Activated naive CD4-positive, alpha-beta T cell treated with anti-CD3 and anti-CD28 coated beads for 36 hours (primary cell): Measurements from ENCODE around the gene MXRA7. TPM values are rescaled to one million over a fixed set of nuclear protein-coding genes. Genes with fewer than 3 reads are reported as not detected.
"Not testable (repeated sequence)": the region's sequence is repeated elsewhere in the genome, so short reads cannot be mapped to it uniquely, and the experiment has no call there.

Source experiments
- CTCF ChIA-PET: fragments of 350-600 bp; sonication (Branson Sonifier 250); formaldehyde crosslinking; loops from one replicate; lab custom pipeline; 2021; ENCODE audit warnings: antibody characterized with exemption; lab: Charles Lee
- DNase-seq: peaks from one replicate; pipeline ENCODE4 v3.0.0-alpha.2; 2020
- H3K27ac Mint-ChIP-seq: one replicate; pipeline ENCODE4 v1.8.0; 2021; ENCODE audit warnings: mild to moderate bottlenecking, mixed read lengths
- H3K27me3 Mint-ChIP-seq: one replicate; pipeline ENCODE4 v1.8.0; 2021; ENCODE audit warnings: low read depth, mixed read lengths
- H3K36me3 Mint-ChIP-seq: one replicate; pipeline ENCODE4 v1.8.0; 2021; ENCODE audit warnings: low read depth, mixed read lengths
- H3K4me1 Mint-ChIP-seq: one replicate; pipeline ENCODE4 v1.8.0; 2021; ENCODE audit warnings: low read depth, mixed read lengths
- H3K4me3 Mint-ChIP-seq: one replicate; pipeline ENCODE4 v1.8.0; 2021; ENCODE audit warnings: mild to moderate bottlenecking, moderate library complexity, mixed read lengths
- H3K9me3 Mint-ChIP-seq: one replicate; pipeline ENCODE4 v1.8.0; 2021; ENCODE audit warnings: mixed read lengths
- intact Hi-C: fragments of 100-400 bp; cut with micrococcal nuclease; formaldehyde crosslinking; loops from one replicate; pipeline ENCODE4 v1.15.1; 2023
- total RNA-seq, 2 experiments: library from RNA; stranded (reverse); gene quantifications; one replicate each; pipeline ENCODE4 v1.2.3, GENCODE V29; 2021

Gene MXRA7
- total RNA-seq, 2 experiments from 2014 or later: 3.8 to 4.2 TPM

DNA sequence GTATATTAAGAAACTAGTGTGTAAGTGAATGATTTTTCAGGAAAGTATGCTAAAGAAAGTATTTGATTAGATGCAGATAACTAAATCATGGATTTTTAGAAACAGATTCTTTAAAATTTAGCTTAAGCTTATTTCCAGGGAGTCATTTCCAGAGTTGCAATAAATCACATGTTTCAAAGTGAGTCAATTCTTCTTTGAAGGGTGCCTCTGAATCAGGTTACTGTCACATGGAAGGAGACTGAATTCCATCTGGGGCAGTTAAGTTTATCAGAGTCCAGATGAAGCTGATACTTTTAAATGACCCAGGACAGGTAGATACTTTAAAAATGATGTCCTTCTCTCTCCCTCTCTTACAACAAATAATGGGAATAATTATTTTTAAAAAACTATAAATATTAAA is 32.2 kb upstream of the MXRA7 start:
- intact Hi-C loops: no loop called here
- Mint-ChIP-seq H3K4me3 (no peak overlapping the region), H3K9me3 (no peaks in the 10 kb centered on the region), H3K4me1 (peaks cover 36% of the 10 kb centered on the region), H3K36me3 (peaks cover 31% of the 10 kb centered on the region), H3K27me3 (no peaks in the 10 kb centered on the region), H3K27ac (no peak overlapping the region)
- CTCF ChIA-PET: no interaction called here
- DNase-seq: no peak

- H3K27ac Mint-ChIP-seq: no peak overlapping the region
- no peaks in the 10 kb centered on the region for H3K9me3 Mint-ChIP-seq
- peaks cover 35% of the 10 kb centered on the region for H3K36me3 Mint-ChIP-seq
- H3K4me1 Mint-ChIP-seq: peaks cover 32% of the 10 kb centered on the region
- no peaks in the 10 kb centered on the region for H3K27me3 Mint-ChIP-seq
- intact Hi-C loops: no loop called here
- CTCF ChIA-PET: no interaction called here
- H3K4me3 Mint-ChIP-seq: no peak overlapping the region
- no peak for DNase-seq
Observed at GRCh38 chr17:76740329-76741118, 29.8 kb upstream of the MXRA7 start.

DNA sequence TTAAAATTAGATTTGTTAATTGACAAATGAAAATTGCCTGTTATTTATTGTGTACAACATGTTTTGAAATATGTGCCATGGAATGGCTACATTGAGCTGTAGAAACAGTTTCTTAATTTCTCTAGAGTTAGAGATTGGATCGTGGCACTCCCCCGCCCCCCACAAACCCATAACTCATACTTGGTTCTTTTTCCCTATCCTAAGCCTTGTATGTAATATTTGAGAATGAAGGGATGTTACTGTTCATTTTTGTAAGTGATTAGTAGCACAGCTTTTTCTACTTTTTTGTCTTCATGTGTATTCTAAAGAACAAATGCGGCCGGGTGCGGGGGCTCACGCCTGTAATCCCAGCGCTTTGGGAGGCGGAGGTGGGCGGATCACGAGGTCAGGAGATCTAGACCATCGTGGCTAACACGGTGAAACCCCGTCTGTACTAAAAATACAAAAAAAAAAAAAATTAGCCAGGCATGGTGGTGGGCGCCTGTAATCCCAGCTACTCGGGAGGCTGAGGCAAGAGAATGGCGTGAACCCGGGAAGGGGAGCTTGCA is 28.9 kb upstream of the MXRA7 start:
- intact Hi-C loops: loop anchor here (5.0 kb wide), 3 partner anchors 258 to 713 kb away; partner anchors contain the start of gene UBALD2
- peaks cover 28% of the 10 kb centered on the region for H3K4me1 Mint-ChIP-seq
- H3K4me3 Mint-ChIP-seq, H3K27ac Mint-ChIP-seq, H3K27me3 Mint-ChIP-seq, H3K9me3 Mint-ChIP-seq, CTCF ChIA-PET, DNase-seq: not testable (repeated sequence)
- peaks cover 35% of the 10 kb centered on the region for H3K36me3 Mint-ChIP-seq

DNA sequence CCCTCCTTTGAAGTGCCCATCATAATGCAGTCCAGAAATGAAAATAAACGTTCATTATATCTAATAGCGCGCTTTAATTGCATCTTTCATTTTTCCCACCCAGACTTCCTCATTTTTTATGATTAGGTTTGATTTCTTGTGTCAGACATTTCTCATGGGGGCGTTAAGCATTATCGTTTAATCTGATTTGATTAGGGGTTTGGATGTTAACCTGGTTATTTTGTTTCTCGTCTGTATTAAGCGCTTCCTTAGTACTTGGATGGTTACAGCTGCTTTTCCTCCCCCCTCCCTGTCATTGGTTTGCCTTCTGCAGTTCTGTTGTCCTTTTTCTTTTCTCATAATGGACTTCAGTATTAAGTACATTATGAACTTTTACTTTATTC is 27.7 kb upstream of the MXRA7 start:
- H3K27ac Mint-ChIP-seq: peak overlapping the region; percentile 98
- intact Hi-C loops: loop anchor here (5.0 kb wide), 3 partner anchors 259 to 714 kb away; partner anchors contain the start of gene UBALD2
- CTCF ChIA-PET: interaction anchor here (0.9 kb wide), 1 partner anchor 180 kb away, joined by 3 read pairs; no protein-coding TSS in a partner anchor
- peak overlapping the region; percentile 94 for H3K4me3 Mint-ChIP-seq
- no peaks in the 10 kb centered on the region for H3K27me3 Mint-ChIP-seq
- H3K9me3 Mint-ChIP-seq: no peaks in the 10 kb centered on the region
- no peak for DNase-seq
- peaks cover 41% of the 10 kb centered on the region for H3K36me3 Mint-ChIP-seq
- peaks cover 37% of the 10 kb centered on the region for H3K4me1 Mint-ChIP-seq

DNA sequence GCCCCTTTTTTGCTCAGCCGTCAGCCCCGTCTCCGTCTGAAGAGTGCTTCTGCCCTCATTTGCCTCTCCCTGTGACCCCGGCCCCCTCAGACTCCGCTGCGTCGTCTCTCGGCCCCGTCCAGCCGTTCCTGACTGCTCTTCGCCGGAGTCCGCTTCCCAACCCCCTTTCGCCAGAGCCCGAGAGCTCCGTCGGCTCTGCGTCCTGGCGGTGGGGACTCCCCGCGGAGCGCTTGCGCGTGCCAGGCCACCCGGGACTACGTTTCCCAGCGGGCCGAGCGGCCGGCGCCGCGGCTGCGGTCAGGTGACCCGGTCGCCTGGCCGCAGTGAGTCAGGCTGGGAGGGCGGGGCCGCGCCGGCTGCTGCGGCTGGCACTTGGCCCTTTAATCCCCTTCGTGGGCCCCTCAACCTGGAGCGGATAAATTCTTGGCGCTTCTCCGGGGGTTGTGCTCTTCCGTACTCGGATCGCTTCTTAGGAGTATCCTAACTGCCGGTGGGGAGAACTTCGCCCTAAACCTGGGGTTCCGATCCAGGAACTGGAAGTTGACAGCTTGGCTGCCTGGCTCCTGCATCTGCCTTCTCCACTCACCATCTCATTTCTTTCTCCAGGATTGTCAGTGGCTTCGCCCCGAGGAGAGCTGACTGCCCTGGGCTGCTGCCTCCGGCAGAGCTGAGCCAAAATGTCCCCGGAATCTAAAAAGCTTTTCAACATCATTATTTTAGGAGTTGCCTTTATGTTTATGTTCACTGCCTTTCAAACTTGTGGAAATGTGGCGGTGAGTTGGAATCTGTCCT is 27.1 kb upstream of the MXRA7 start, which contains the start of gene MFSD11:
Gene MFSD11, plus strand, starts transcription at position 444 of the 792 bp plus-strand sequence. Its CDS starts 234 bp downstream, at position 678.
- peak within 1 kb of the TSS; percentile 94 for H3K4me3 Mint-ChIP-seq
- H3K27me3 Mint-ChIP-seq: no peaks in the 10 kb centered on the region
- peak within 1 kb of the TSS; percentile 98 for H3K27ac Mint-ChIP-seq
- peak; percentile 92 for DNase-seq
- CTCF ChIA-PET: interaction anchor here (0.6 to 0.9 kb wide), 2 partner anchors 22 to 180 kb away, joined by 3 to 4 read pairs; no protein-coding TSS in a partner anchor
- peaks cover 38% of the 10 kb centered on the region for H3K4me1 Mint-ChIP-seq
- peaks cover 47% of the 10 kb centered on the region for H3K36me3 Mint-ChIP-seq
- H3K9me3 Mint-ChIP-seq: no peaks in the 10 kb centered on the region
- intact Hi-C loops: loop anchor here (1.0 to 5.0 kb wide), 10 partner anchors 12 to 714 kb away; partner anchors contain the start of genes JMJD6, METTL23, SEC14L1 and UBALD2

GRCh38 chr17:76737082-76737675 is 26.4 kb upstream of the MXRA7 start, which contains the start of gene SRSF2:
Gene SRSF2 (minus strand): TSS chr17:76737331. CDS start chr17:76737160, 171 bp downstream.
- CTCF ChIA-PET: no interaction called here
- Mint-ChIP-seq H3K4me1 (peaks cover 41% of the 10 kb centered on the region), H3K27me3 (no peaks in the 10 kb centered on the region), H3K9me3 (no peaks in the 10 kb centered on the region), H3K27ac (peak within 1 kb of the TSS; percentile 98), H3K4me3 (peak within 1 kb of the TSS; percentile 94), H3K36me3 (peaks cover 51% of the 10 kb centered on the region)
- peak; percentile 99 for DNase-seq
- intact Hi-C loops: loop anchor here (1.0 to 5.0 kb wide), 10 partner anchors 11 to 715 kb away; partner anchors contain the start of genes JMJD6, METTL23, SEC14L1 and UBALD2

DNA sequence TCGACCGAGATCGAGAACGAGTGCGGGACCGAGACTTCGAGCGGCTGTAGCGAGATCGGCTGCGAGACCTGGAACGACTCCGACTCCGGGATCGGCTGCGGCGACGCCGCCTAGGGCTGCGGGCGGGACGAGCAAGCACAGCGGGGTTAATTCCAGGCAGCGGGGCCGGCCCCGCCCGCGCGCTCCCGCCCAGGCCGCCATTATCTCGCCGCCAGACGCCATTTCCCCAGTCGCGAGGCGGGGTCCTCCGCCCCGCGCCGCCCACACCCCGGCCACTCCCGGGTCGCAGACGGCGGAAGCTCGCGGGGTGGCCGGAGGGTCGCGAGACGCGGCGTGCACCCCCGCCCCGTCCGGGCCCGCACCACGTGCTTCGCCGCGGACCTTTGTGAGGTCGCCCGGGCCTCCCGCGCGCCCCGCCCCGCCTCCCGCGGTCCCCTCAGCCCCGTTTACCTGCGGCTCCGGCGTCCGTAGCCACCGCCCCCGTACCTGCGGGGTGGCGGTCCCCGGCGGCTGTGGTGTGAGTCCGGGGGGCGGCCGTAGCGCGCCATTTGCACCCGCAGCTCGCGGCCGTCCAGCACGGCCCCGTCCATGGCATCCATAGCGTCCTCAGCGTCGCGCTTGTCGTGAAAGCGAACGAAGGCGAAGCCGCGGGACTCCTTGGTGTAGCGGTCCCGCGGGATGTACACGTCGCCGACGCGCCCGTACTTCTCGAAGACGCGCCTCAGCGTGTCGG is 25.8 kb upstream of the MXRA7 start:
- intact Hi-C loops: loop anchor here (1.0 to 5.0 kb wide), 10 partner anchors 10 to 716 kb away; partner anchors contain the start of genes JMJD6, METTL23, SEC14L1 and UBALD2
- H3K27me3 Mint-ChIP-seq: no peaks in the 10 kb centered on the region
- H3K27ac Mint-ChIP-seq: peak overlapping the region; percentile 98
- H3K9me3 Mint-ChIP-seq: no peaks in the 10 kb centered on the region
- DNase-seq: peak; percentile 83
- H3K4me3 Mint-ChIP-seq: peak overlapping the region; percentile 94
- H3K36me3 Mint-ChIP-seq: peaks cover 51% of the 10 kb centered on the region
- H3K4me1 Mint-ChIP-seq: peaks cover 44% of the 10 kb centered on the region
- CTCF ChIA-PET: no interaction called here

DNA sequence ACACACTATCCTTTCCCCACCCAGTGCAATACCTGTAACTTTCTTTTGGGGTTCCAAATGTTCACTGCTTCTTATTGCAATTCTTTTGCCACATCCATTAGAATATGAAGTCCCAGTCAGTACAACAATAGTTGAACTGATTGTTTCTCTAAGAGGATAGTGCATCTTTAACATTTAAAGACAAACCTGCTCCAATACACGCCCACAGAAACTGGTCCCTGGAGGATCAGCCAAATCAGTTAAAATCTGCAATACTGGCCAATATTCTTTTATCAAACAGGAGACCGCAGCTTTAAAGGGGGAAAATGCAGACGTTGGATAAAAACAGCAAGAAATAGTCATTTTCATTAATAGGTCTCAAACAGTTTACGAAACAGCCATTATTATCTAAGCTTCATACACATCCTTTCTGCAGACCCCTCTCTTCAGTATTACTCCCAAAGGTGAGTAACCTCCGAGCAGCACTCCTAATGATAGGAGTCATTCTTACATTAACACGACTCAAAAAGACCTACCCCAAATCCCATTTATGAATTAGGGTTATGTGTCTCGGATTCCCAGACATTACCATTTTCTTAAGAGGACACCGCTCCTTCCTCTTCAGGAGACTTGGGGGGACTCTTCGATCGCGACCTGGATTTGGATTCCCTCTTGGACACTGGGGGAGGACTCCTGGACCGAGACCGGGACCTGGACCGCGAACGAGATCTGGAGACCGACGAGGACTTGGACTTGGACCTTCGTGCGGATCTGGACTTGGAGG is 25.0 kb upstream of the MXRA7 start:
- no peak for DNase-seq
- H3K4me1 Mint-ChIP-seq: peaks cover 47% of the 10 kb centered on the region
- intact Hi-C loops: loop anchor here (2.0 to 5.0 kb wide), 6 partner anchors 45 to 717 kb away; partner anchors contain the start of genes SEC14L1 and UBALD2
- H3K27ac Mint-ChIP-seq: peak overlapping the region; percentile 98
- CTCF ChIA-PET: interaction anchor here (0.6 to 0.7 kb wide), 2 partner anchors 18 to 420 kb away, joined by 4 to 5 read pairs; no protein-coding TSS in a partner anchor
- peak overlapping the region; percentile 94 for H3K4me3 Mint-ChIP-seq
- H3K27me3 Mint-ChIP-seq: no peaks in the 10 kb centered on the region
- H3K9me3 Mint-ChIP-seq: no peaks in the 10 kb centered on the region
- peaks cover 50% of the 10 kb centered on the region for H3K36me3 Mint-ChIP-seq

GRCh38 chr17:76735006-76735405 is 24.2 kb upstream of the MXRA7 start:
- peak; percentile 14 for DNase-seq
- Mint-ChIP-seq H3K27me3 (no peaks in the 10 kb centered on the region), H3K9me3 (no peaks in the 10 kb centered on the region), H3K27ac (peak overlapping the region; percentile 98), H3K36me3 (peaks cover 52% of the 10 kb centered on the region), H3K4me3 (peak overlapping the region; percentile 94), H3K4me1 (peaks cover 51% of the 10 kb centered on the region)
- intact Hi-C loops: loop anchor here (2.0 to 5.0 kb wide), 4 partner anchors 46 to 717 kb away; partner anchors contain the start of gene UBALD2
- CTCF ChIA-PET: interaction anchor here (0.7 kb wide), 1 partner anchor 421 kb away, joined by 4 read pairs; no protein-coding TSS in a partner anchor

GRCh38 chr17:76734080-76734840 is 23.5 kb upstream of the MXRA7 start:
- CTCF ChIA-PET: no interaction called here
- H3K27ac Mint-ChIP-seq: peak overlapping the region; percentile 98
- no peaks in the 10 kb centered on the region for H3K9me3 Mint-ChIP-seq
- peaks cover 58% of the 10 kb centered on the region for H3K36me3 Mint-ChIP-seq
- peak; percentile 50 for DNase-seq
- H3K4me1 Mint-ChIP-seq: peaks cover 55% of the 10 kb centered on the region
- intact Hi-C loops: loop anchor here (2.0 kb wide), 1 partner anchor 47 kb away; no protein-coding TSS in a partner anchor
- no peaks in the 10 kb centered on the region for H3K27me3 Mint-ChIP-seq
- peak overlapping the region; percentile 94 for H3K4me3 Mint-ChIP-seq
